ENCODE data around the gene SMAD6. TPM values are rescaled to one million over a fixed set of nuclear protein-coding genes. Genes with fewer than 3 reads are reported as not detected.

The SMAD6 gene
- total RNA-seq, 1 donor from 2014 or later = 62.4 TPM

- intact Hi-C loops (cut with DNase I) = no loop called here
- DNase-seq (ENCODE audit: low spot score) (peak; percentile 51), ATAC-seq (peak; percentile 36)
Measured at GRCh38 chr15:66715181-66715624, 13.2 kb downstream of the SMAD6 start.

- intact Hi-C loops (cut with DNase I) = no loop called here
- no peak for ATAC-seq
- no peak for DNase-seq (ENCODE audit: low spot score)
Measured at GRCh38 chr15:66715720-66716655, 14.0 kb downstream of the SMAD6 start.

- DNase-seq (ENCODE audit: low spot score) (no peak), ATAC-seq (peak; percentile 7)
- intact Hi-C loops (cut with DNase I) = no loop called here
Measured at GRCh38 chr15:66716656-66717020, 14.6 kb downstream of the SMAD6 start.

- ATAC-seq = no peak
- intact Hi-C loops (cut with DNase I) = no loop called here
Measured at GRCh38 chr15:66718220-66718988, 16.4 kb downstream of the SMAD6 start.

GRCh38 chr15:66719471-66719870, 17.4 kb downstream of the SMAD6 start:
- ATAC-seq = no peak
- intact Hi-C loops (cut with DNase I) = no loop called here

More at GRCh38 chr15:66718220-66718988, 16.4 kb downstream of the SMAD6 start:
- peak; percentile 42 for DNase-seq (ENCODE audit: low spot score)

GRCh38 chr15:66720206-66721010, 18.4 kb downstream of the SMAD6 start:
- ATAC-seq (peak; percentile 64), DNase-seq (ENCODE audit: low spot score) (no peak)
- intact Hi-C loops (cut with DNase I) = loop anchor here (5.0 kb wide), 1 partner anchor 1673 kb away; the partner anchor contains the start of gene SLC51B

More at GRCh38 chr15:66719471-66719870, 17.4 kb downstream of the SMAD6 start:
- no peak for DNase-seq (ENCODE audit: low spot score)

GRCh38 chr15:66721020-66721419, 19.0 kb downstream of the SMAD6 start:
- no peak for ATAC-seq
- intact Hi-C loops (cut with DNase I) = loop anchor here (5.0 kb wide), 1 partner anchor 1674 kb away; the partner anchor contains the start of gene SLC51B
- DNase-seq (ENCODE audit: low spot score) = no peak

GRCh38 chr15:66721501-66721937, 19.5 kb downstream of the SMAD6 start:
- DNase-seq (ENCODE audit: low spot score) = no peak
- ATAC-seq = no peak
- intact Hi-C loops (cut with DNase I) = loop anchor here (5.0 kb wide), 1 partner anchor 1674 kb away; the partner anchor contains the start of gene SLC51B

- ATAC-seq (no peak), DNase-seq (ENCODE audit: low spot score) (no peak)
- intact Hi-C loops (cut with DNase I) = loop anchor here (5.0 kb wide), 1 partner anchor 1675 kb away; the partner anchor contains the start of gene SLC51B
Measured at GRCh38 chr15:66721954-66722353, 19.9 kb downstream of the SMAD6 start.

- intact Hi-C loops (cut with DNase I) = loop anchor here (5.0 kb wide), 1 partner anchor 1676 kb away; the partner anchor contains the start of gene SLC51B
- no peak for ATAC-seq
- no peak for DNase-seq (ENCODE audit: low spot score)
Measured at GRCh38 chr15:66722757-66723540, 20.9 kb downstream of the SMAD6 start.

- intact Hi-C loops (cut with DNase I) = loop anchor here (5.0 kb wide), 1 partner anchor 1677 kb away; the partner anchor contains the start of gene SLC51B
- ATAC-seq (no peak), DNase-seq (ENCODE audit: low spot score) (no peak)
Measured at GRCh38 chr15:66723826-66724731, 22.0 kb downstream of the SMAD6 start.

- no peak for DNase-seq (ENCODE audit: low spot score)
- ATAC-seq = no peak
- intact Hi-C loops (cut with DNase I) = loop anchor here (5.0 kb wide), 1 partner anchor 1678 kb away; the partner anchor contains the start of gene SLC51B
Measured at GRCh38 chr15:66724732-66725463, 22.9 kb downstream of the SMAD6 start.

GRCh38 chr15:66725464-66725785, 23.4 kb downstream of the SMAD6 start:
- ATAC-seq = no peak
- intact Hi-C loops (cut with DNase I) = no loop called here
- DNase-seq (ENCODE audit: low spot score) = no peak

GRCh38 chr15:66726386-66726785, 24.4 kb downstream of the SMAD6 start:
- intact Hi-C loops (cut with DNase I) = no loop called here
- DNase-seq (ENCODE audit: low spot score) (no peak), ATAC-seq (no peak)

- intact Hi-C loops (cut with DNase I) = no loop called here
- ATAC-seq = peak; percentile 50
- DNase-seq (ENCODE audit: low spot score) = no peak
Measured at GRCh38 chr15:66729331-66729951, 27.4 kb downstream of the SMAD6 start.

All from sciatic nerve (tissue), 2 donors.